ENCODE data around the gene CKMT2. TPM values are rescaled to one million over a fixed set of nuclear protein-coding genes. Genes with fewer than 3 reads are reported as not detected.
"Not testable (repeated sequence)": the region's sequence is repeated elsewhere in the genome, so short reads cannot be mapped to it uniquely, and the experiment has no call there.

CKMT2 gene
- total RNA-seq, 1 experiment from 2014 or later = 1.8 TPM

DNA sequence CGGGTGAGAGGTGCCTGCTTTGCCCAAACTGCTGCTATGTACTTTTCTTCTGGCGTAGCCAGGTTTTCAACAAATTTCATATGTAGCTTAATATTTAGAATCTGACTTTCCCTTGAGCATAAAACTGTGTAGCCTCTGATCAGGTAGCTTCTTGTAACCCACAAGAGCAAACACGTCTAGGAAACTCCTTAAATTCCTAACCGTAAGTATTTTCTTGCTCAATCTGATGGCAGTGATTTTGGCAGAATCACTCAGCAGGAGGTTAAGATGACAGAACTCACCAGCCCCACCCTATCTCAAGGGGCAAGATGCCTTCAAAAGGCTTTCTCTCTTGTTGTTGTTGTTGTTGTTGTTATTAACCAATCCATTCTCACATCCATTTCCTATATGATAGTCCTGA lies 20.8 kb downstream of the CKMT2 start (continued):
- TF ChIP-seq, protein P1, sequence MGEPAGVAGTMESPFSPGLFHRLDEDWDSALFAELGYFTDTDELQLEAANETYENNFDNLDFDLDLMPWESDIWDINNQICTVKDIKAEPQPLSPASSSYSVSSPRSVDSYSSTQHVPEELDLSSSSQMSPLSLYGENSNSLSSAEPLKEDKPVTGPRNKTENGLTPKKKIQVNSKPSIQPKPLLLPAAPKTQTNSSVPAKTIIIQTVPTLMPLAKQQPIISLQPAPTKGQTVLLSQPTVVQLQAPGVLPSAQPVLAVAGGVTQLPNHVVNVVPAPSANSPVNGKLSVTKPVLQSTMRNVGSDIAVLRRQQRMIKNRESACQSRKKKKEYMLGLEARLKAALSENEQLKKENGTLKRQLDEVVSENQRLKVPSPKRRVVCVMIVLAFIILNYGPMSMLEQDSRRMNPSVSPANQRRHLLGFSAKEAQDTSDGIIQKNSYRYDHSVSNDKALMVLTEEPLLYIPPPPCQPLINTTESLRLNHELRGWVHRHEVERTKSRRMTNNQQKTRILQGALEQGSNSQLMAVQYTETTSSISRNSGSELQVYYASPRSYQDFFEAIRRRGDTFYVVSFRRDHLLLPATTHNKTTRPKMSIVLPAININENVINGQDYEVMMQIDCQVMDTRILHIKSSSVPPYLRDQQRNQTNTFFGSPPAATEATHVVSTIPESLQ (CRISPR knock-in tag; IDR thresholded peaks at IDR 0.05) = no peak
- TF ChIP-seq ZNF671 (CRISPR knock-in tag; IDR thresholded peaks at IDR 0.05) (no peak), ZNF232 (CRISPR knock-in tag; IDR thresholded peaks at IDR 0.05) (no peak)
- TF ChIP-seq, protein P2, sequence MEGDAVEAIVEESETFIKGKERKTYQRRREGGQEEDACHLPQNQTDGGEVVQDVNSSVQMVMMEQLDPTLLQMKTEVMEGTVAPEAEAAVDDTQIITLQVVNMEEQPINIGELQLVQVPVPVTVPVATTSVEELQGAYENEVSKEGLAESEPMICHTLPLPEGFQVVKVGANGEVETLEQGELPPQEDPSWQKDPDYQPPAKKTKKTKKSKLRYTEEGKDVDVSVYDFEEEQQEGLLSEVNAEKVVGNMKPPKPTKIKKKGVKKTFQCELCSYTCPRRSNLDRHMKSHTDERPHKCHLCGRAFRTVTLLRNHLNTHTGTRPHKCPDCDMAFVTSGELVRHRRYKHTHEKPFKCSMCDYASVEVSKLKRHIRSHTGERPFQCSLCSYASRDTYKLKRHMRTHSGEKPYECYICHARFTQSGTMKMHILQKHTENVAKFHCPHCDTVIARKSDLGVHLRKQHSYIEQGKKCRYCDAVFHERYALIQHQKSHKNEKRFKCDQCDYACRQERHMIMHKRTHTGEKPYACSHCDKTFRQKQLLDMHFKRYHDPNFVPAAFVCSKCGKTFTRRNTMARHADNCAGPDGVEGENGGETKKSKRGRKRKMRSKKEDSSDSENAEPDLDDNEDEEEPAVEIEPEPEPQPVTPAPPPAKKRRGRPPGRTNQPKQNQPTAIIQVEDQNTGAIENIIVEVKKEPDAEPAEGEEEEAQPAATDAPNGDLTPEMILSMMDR (IDR thresholded peaks at IDR 0.05) = no peak

DNA sequence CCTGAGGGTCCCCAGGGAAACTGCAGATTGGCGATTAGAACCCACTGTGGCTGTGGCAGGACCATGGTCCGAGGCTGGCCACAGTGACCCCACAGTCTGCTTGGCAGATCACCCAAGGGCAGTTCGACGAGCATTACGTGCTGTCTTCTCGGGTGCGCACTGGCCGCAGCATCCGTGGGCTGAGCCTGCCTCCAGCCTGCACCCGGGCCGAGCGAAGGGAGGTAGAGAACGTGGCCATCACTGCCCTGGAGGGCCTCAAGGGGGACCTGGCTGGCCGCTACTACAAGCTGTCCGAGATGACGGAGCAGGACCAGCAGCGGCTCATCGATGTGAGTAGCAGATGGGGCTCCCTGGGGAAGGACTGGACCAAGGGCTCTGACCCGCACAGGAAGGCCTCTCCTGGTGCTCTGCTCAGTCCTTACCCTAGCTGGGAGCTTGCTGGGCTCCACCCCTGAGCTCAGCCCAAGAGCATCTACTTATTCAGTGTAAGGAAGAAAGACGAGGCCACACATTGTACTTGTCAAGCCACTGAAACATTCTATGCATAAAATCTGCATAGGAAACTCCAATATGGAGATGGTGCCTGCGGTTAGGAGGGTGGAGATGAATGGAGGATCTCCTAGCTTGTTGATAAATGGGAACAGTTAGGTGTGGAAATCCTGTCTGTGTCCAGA lies 21.9 kb downstream of the CKMT2 start:
- Mint-ChIP-seq H3K27ac (no peak overlapping the region), H3K4me1 (peaks cover 22% of the 10 kb centered on the region), H3K27me3 (ENCODE audit: low read depth) (no peaks in the 10 kb centered on the region), H3K4me3 (no peak overlapping the region), H3K36me3 (peaks cover 11% of the 10 kb centered on the region), H3K9me3 (peaks cover 5% of the 10 kb centered on the region)
- ATAC-seq (peak; percentile 41), DNase-seq (ENCODE audit: low spot score) (no peak)
- ChIA-PET POLR2A (no interaction called here), CTCF (interaction anchor here (0.8 to 1.1 kb wide), 2 partner anchors 16 to 45 kb away, joined by 3 to 5 read pairs; no protein-coding TSS in a partner anchor)
- TF ChIP-seq, protein P3, sequence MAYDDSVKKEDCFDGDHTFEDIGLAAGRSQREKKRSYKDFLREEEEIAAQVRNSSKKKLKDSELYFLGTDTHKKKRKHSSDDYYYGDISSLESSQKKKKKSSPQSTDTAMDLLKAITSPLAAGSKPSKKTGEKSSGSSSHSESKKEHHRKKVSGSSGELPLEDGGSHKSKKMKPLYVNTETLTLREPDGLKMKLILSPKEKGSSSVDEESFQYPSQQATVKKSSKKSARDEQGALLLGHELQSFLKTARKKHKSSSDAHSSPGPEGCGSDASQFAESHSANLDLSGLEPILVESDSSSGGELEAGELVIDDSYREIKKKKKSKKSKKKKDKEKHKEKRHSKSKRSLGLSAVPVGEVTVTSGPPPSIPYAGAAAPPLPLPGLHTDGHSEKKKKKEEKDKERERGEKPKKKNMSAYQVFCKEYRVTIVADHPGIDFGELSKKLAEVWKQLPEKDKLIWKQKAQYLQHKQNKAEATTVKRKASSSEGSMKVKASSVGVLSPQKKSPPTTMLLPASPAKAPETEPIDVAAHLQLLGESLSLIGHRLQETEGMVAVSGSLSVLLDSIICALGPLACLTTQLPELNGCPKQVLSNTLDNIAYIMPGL (CRISPR knock-in tag; IDR thresholded peaks at IDR 0.05) = no peak
- TF ChIP-seq TEAD4 (CRISPR knock-in tag; IDR thresholded peaks at IDR 0.05) (no peak), NR1H2 (CRISPR knock-in tag; IDR thresholded peaks at IDR 0.05) (no peak), IRF2 (CRISPR knock-in tag; IDR thresholded peaks at IDR 0.05; ENCODE audit: borderline replicate concordance, low read depth) (0 out of 2 replicates have a peak, but pooled peaks have one; percentile 45)
- TF ChIP-seq, protein P4, sequence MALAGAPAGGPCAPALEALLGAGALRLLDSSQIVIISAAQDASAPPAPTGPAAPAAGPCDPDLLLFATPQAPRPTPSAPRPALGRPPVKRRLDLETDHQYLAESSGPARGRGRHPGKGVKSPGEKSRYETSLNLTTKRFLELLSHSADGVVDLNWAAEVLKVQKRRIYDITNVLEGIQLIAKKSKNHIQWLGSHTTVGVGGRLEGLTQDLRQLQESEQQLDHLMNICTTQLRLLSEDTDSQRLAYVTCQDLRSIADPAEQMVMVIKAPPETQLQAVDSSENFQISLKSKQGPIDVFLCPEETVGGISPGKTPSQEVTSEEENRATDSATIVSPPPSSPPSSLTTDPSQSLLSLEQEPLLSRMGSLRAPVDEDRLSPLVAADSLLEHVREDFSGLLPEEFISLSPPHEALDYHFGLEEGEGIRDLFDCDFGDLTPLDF (CRISPR knock-in tag; IDR thresholded peaks at IDR 0.05) = no peak

DNA sequence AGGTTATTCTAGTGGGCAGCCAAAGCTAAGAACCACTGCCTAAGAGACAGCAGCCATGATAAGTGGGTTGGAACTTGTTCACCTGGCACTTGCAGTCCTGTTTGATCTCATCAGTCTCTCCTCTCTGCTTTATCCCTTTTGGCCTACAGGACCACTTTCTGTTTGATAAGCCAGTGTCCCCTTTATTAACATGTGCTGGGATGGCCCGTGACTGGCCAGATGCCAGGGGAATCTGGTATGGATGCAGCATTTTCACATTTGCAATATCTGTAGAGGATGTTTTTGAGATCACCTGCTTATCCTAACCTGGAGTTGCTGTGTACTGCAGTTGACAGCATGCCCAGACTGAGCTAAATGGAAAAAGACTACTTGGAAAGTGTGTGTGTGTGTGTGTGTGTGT lies 23.6 kb downstream of the CKMT2 start:
- ATAC-seq = no peak
- peaks cover 16% of the 10 kb centered on the region for H3K9me3 Mint-ChIP-seq
- H3K4me1 Mint-ChIP-seq = peaks cover 21% of the 10 kb centered on the region
- no peak overlapping the region for H3K4me3 Mint-ChIP-seq
- H3K27ac Mint-ChIP-seq = no peak overlapping the region
- CTCF ChIA-PET = interaction anchor here (1.5 kb wide), 1 partner anchor 14 kb away, joined by 3 read pairs; no protein-coding TSS in a partner anchor
- POLR2A ChIA-PET = no interaction called here
- H3K27me3 Mint-ChIP-seq (ENCODE audit: low read depth) = no peaks in the 10 kb centered on the region
- DNase-seq (ENCODE audit: low spot score) = no peak
- no peak for TF ChIP-seq ZNF671 (CRISPR knock-in tag; IDR thresholded peaks at IDR 0.05)
- no peak for TF ChIP-seq ATF1 (CRISPR knock-in tag; IDR thresholded peaks at IDR 0.05)
- TF ChIP-seq RORB (CRISPR knock-in tag; IDR thresholded peaks at IDR 0.05) = no peak
- TF ChIP-seq JUN (CRISPR knock-in tag; IDR thresholded peaks at IDR 0.05) = no peak
- TF ChIP-seq GABPB1 (CRISPR knock-in tag; IDR thresholded peaks at IDR 0.05) = no peak
- no peak for TF ChIP-seq FOXJ3 (CRISPR knock-in tag; IDR thresholded peaks at IDR 0.05; ENCODE audit: borderline replicate concordance)
- no peak for TF ChIP-seq NFATC4 (CRISPR knock-in tag; IDR thresholded peaks at IDR 0.05)
- H3K36me3 Mint-ChIP-seq = peaks cover 27% of the 10 kb centered on the region

DNA sequence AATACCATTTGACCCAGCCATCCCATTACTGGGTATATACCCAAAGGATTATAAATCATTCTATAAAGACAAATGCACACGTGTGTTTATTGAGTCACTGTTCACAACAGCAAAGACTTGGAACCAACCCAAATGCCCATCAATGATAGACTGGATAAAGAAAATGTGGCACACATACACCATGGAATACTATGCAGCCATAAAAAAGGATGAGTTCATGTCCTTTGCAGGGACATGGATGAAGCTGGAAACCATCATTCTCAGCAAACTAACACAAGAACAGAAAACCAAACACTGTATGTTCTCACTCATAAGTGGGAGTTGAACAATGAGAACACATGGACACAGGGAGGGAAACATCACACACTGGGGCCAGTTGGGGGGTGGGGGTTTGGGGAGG lies 29.7 kb downstream of the CKMT2 start:
- ATAC-seq, CTCF ChIA-PET: not testable (repeated sequence)

More for the DNA sequence above, 29.7 kb downstream of the CKMT2 start:
- H3K4me1 Mint-ChIP-seq; POLR2A ChIA-PET; H3K4me3 Mint-ChIP-seq; DNase-seq (ENCODE audit: low spot score); H3K27me3 Mint-ChIP-seq (ENCODE audit: low read depth); H3K27ac Mint-ChIP-seq: not testable (repeated sequence)
- Mint-ChIP-seq H3K36me3 (peaks cover 39% of the 10 kb centered on the region), H3K9me3 (peaks cover 30% of the 10 kb centered on the region)

All from WTC11 (cell line).